Stimulated activated naive CD4-positive, alpha-beta T cell (primary cell): Measurements from ENCODE around the gene SDK1.
"Not testable (repeated sequence)": the region's sequence is repeated elsewhere in the genome, so short reads cannot be mapped to it uniquely, and the experiment has no call there.

Experiments
- DNase-seq, 6 experiments: peaks; one replicate each; lab custom pipeline; 2025; lab: John Stamatoyannopoulos, UW

The SDK1 gene

DNA sequence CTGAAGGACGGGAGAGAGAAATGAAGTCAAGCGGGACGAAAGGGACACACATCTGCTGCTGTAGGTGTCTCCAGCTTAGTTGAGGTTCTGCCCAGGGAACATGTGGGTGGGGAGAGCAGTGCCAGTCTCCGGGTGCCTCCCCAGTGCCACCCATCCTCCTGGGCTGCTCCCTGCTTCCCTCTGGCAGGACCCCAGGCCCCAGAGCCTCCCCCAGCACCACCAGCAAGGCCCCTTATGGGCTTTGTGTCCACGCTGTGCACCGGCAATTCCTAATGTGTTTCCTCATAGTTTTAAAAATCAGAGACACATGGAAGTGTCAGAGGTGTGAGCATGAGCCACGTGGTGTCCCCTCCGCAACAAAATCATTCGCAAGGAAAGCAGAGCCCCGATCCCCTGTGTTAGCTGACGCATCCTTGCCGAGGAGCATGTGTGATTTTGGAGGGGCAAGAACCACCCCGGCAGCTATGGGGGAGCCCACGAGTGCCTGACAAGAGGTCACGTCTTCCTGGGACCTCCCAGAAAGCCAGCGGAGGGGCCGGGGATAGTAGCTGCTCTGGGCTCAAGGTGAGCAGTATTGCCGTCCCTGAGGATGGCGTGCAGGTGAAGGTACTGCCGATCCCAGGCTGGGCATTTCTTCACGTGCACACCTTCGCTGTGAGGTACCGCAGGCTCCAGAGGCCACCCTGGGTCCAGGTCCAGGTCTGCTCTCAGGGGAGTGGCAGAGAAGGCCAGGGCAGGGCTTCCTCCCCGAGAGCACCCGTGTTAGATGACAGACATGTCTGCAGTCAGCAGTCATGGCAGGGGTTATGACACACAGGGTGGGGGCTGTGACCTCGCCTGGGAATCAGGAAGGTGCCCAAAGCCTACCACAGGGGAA, 932.8 kb downstream of the SDK1 start:
- no peak for DNase-seq

DNA sequence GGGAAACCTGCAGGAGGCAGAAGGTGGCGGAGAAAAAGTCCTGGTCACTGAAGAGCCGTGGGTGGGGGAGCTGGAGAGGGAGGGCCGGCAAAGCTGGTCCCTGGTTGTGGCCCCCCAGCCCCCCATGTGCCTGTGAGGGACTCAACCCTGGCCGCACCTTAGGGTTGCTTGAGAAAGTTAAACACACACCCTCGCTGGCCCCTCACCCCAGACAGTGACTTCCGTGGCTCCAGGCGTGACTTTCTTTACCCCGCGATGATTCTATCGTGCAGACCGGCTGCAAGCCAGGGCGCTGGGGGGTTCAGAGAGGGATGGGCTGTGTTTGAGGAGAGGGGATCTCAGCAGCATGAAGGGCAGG, 933.4 kb downstream of the SDK1 start:
- no peak for DNase-seq

DNA sequence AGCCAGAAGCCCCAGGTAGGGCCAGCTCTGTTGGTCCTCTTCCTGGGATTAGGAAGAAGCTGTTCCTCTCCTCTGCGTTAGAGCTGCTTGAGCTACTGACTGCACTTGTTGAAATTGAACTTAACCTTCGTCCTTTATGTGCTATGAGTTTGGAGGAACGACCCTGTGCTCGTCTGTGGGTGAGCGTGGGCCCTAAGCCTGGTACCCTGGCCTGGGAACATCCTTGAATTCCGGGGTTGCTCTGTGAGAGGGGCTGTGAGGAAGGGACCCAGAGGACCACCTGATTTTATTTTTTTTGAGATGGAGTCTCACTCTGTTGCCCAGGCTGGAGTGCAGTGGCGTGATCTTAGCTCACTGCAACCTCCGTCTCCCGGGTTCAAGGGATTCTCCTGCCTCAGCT, 933.8 kb downstream of the SDK1 start:
- no peak for DNase-seq

DNA sequence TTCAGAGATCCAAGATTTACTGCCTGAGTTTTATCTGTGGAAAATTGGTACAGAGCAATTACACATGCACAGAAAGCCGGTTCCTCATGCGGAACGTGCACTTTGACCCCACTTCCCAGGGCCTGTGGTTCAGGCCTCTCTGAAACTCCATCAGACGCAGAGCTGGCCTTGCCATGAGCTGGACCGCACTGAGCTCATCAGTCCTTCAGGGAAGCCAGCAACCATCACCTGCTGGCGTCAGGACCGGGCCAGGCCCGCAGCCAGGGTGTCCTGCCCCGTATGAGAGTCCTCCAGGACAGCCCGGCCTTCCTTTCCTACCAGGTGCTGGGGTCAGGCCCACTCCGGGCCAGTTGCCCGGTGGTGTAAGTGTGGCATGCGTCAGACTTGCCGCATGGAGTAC, 934.5 kb downstream of the SDK1 start:
- DNase-seq: no peak

DNA sequence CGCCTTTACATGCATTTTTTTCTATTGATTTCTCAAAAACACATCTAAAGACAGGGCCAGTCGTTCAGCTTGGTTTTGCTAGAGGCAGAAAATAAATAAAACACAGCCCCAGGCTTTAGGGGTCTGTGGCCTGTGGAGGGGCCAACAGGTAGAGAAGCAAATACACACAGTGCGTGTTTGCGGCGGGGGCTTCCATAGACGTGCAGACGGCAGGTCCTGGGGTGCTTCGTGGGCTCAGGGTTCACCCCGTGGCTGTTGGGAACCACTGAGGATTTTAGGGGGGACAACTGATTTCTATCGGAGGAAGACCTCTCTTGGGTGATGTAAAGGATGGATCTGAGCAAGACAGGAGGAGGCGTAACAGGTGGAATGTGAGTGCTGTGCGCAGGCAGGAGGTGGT, 935.3 kb downstream of the SDK1 start:
- no peak for DNase-seq

DNA sequence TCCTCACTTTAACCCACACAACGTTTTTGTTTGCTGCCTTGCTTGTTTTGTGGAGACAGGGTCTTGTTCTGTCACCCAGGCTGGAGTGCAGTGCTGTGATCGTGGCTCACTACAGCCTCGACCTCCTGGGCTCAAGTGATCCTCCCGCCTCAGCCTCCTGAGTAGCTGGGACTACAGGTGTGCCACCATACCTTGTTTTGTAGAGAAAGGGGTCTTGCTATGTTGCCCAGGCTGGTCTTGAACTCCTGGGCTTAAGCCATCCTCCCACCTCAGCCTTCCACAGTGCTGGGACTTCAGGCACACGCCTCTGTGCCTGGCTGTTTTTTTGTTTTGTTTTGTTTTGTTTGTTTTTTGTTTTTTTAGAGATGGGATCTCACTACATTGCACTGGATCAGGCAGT, 935.8 kb downstream of the SDK1 start:
- not testable (repeated sequence) for DNase-seq

DNA sequence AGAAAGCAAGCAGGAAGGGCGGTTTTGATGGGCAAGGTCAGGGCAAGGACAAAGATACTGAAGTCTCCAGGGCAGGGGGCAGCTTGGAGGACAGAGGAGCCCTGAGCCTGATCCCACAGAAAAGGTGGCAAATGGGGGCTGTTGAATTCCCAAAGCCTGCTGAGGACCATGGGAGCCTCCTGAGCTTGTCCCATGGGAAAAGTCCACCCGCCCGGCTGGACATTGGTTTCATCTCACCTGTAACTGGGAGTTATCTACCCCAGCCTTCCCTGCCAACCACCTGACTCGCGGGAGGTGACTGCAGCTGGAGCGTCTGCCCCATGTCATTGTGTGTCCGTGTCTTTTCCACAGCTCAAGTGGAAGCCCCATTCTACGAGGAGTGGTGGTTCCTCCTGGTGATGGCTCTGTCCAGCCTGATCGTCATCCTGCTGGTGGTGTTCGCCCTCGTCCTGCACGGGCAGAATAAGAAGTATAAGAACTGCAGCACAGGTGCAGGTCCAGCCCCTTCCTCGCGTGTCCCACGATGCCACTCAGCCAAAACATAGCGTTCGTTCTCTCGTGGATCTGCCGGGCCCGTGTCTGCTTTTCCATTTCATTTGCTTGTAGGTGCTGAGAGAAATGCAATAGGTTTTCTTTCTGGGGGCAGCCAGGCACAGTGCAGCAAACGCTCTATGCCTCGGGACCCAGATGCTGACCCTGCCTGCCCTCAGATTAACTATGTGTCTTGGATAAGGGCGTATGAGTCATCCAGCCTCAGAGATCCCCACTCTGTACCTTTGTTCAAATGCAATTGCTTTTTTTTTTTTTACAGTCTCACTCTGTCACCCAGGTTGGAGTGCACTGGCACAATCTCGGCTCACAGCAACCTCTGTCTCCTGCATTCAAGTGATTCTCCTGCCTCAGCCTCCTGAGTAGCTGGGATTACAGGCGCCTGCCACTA, 936.5 kb downstream of the SDK1 start:
- no peak for DNase-seq

DNA sequence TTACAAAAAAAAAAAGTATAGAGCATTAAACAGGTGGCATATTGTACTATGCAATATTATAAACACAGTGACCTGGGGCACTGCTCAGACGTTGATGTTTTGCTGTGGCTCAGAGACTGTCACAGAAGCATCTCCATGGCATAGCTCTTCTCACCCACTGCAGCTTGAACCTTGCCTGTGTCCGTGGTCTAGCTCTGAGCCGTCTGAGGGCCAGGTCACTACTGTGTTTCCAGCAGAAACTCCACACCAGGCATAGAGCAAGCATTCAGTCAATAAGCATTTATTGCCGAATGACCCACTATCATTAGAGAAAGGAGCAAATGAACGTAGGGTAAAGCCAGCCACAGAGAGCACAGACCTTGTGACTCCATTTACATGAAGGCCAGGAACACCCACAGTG, 937.8 kb downstream of the SDK1 start:
- no peak for DNase-seq

DNA sequence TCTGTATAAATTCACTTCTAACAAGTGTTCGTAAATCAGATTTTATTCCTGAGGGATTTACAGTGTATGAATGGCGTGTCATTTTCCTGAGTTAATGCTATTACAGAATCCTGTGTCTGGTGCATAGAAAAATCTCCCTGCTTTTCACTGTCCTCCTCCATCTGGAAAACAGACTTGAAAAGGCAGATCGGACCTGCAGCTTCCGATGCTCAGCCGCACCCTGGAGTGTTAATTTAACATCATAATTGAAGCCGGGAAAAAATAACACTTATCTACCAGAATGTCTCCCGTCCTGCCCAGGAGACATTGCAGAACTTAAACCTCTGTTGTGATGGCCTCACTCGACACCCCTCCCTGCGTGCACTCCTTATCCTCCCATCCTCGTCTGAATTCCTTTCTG, 939.0 kb downstream of the SDK1 start:
- no peak for DNase-seq

DNA sequence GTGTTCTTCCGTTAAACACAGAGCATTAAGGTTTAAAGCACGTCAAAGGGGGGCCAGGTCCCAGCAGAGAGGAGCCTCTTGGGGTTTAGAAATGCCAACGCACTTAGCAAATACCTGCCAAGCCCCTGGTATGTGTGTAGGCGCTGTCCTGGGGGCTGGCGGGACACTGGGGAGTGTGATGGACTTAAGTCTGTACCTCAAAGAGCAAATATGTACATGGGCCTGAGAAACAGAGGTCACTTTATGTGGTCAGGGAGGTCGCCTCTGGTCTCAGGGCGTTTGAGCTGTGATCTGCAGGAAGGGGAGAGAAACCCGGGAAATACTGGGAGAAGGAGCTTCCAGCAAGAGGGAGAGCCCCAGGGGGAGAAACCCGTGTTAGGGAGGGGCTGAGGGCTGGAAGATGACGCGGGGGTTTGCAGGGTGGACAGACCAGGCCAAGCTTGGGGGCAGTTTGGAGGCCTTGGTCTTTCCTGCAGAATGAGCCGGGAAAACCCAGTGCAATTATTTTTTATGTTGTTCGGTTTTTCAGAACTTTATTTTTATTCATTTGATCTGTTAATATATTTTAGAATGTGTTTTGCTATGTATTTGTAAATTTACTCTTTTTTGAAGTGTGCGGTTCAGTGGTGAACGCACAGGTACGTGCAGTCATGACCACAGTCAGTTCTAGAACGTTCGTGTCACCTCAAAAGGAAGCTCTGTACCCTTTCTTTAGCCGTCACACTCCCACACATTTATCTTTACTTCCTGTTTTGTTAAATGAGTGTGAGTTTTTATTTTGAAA, 939.7 kb downstream of the SDK1 start:
- no peak for DNase-seq

DNA sequence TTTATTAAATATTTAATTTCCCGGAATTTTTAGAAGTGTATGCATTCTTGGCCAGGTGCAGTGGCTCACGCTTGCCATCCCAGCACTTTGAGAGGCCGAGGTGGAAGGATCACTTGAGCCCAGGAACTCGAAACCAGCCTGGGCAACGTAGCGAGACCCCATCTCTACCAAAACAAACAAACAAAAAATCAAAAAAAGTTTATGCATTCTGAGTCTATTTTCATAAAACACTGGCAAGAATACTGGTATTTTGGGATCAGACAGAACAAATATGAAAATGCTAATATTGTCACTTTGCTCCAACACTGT, 940.2 kb downstream of the SDK1 start:
- no peak for DNase-seq

DNA sequence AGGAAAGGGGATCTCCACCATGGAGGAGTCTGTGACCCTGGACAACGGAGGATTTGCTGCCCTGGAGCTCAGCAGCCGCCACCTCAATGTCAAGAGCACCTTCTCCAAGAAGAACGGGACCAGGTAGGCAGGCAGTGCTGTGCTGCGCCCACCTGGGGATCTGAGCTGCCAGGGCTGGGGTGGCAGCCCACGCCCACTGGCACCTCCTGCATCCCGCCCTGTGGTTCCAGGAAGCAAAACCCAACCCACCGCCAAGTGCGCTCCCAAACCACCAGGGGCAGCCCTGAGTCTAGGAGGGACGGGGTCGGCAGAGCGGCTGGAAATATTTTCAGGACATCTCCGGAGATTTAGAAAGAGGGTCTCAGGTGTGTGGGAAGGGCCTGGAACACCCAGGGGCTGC, 940.7 kb downstream of the SDK1 start:
- no peak for DNase-seq

DNA sequence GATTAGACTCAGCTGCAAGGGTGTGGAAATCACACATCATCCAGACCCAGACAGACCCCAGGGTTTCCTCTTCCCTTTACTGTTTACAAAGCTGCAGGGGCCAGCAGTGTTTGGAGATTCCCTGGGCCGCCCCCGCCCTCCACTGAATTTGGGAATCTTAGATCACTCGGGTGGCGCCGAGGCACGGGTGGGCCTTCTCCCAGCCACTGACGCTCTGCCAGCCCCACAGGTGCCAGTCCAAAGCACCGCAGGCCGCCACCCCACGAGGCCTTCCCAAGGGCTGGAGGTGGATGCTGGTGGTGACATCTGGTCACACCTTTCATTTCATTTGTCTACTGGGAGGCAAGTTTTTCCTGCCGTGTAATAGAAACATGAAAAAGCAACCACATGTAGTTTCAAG, 941.7 kb downstream of the SDK1 start:
- no peak for DNase-seq

DNA sequence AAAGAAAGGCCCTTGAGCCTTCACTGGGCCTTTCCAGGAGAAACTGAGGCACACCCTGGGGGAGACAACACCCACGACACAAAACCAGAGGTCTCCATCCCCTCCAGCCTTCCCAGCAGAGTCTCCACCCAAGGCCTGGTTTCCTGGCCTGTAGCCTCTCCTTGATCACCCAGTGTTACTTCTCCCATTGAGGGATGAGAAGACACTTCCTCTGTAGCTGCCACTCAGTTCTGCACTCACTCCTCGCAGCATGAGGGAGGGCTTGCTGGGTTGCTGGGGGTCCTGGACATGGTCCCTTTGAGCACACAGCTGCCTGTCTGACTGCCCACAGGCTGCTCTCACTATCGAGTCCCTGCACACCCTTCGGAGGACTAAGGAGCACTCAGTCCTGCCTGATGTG, 943.0 kb downstream of the SDK1 start:
- DNase-seq: no peak

DNA sequence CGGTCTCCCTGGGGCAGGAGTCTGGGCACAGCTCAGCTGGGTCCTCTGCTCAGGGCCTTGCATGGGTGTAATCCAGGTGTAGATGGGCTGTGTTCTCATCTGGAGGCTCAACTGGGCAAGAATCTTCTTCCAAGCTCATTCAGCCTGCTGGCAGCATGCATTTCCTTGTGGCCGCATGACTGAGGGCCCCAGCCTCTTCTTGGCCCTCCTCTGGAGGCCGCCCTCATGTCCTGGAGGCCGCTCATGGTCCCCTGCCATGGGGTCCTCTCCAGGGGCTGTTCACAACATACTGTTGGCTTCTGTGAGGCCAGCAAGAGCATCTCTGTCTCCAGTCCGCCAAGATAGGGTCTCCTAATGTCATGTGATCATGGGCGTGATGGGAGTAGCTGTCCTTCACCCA, 943.6 kb downstream of the SDK1 start:
- DNase-seq: no peak

DNA sequence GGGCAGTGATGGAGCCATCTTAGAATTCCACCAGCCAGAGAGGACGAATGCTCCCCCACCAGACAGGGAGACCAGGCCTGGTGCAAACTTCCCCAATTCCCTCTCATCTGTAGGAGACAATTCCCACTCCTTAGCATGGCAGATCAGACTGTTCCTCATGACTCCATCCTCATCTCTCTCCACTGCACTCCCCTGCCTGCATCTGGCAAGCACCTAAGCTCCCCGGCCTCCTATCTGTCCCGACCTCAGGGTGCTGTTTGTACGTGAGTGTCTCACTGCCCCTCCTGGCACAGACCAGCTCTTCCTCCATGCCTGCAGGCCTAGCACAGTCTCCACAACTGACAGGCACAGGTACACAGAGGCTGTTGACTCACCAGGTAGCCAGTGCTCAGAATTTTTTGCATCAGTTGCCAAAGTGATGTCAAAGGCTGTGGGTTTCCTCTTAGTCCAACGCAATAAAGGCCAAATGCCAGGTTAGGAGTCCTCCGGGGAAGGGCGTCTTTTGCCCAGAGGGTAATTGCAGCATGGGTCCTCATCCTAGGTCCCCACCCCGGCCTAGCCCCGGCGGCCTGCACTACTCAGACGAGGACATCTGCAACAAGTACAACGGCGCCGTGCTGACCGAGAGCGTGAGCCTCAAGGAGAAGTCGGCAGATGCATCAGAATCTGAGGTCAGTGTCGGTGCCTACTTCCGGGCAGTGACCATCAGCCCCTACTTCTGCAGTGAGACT, 944.2 kb downstream of the SDK1 start:
- no peak for DNase-seq

DNA sequence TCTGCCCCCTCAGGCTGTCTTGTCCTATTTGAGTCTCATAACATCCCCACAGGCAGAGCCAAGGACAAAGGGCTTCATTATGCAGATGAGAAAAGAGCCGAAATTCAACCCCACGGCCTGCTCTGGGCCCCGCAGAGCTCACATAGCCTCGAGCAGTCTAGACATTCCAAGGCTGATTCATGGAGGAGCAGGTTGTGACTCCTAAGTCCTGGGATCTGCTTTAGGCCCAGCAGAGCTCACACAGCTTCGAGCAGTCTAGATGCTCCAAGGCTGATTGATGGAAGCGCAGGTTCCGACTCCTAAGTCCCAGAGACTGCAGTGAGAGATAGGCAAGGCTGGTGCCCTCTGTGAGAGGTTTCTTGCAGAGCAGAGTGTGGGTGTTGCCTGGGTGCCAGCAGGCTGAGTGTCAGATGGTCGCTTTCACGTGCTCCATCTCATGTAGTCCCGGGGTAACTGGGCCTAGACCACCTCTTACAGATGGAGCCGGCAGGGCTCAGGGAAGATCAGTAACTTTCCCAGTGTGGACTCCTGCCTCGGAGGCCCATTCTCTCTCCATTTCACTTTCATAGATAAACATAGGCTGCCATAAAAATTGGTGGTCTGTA, 944.9 kb downstream of the SDK1 start:
- DNase-seq: no peak

DNA sequence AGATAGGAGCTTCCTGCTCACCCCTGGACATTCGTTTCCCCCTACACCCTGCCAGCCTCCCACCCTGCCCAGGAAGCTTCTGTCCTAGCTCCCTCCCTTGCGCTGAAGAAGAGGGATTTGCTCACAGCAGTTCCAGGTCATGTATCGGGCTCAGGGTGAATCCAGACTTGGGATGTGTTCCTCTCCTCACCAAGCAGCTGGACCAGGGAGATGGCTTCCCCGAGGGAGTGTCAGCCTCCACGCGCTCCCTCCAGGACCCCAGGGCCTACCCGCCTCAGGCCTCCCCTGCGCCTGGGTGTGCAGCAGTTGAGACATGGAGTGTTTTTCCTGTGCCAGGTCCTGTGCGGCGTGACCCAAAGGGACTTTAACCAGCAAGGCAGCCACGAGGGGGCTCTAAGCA, 945.5 kb downstream of the SDK1 start:
- no peak for DNase-seq

DNA sequence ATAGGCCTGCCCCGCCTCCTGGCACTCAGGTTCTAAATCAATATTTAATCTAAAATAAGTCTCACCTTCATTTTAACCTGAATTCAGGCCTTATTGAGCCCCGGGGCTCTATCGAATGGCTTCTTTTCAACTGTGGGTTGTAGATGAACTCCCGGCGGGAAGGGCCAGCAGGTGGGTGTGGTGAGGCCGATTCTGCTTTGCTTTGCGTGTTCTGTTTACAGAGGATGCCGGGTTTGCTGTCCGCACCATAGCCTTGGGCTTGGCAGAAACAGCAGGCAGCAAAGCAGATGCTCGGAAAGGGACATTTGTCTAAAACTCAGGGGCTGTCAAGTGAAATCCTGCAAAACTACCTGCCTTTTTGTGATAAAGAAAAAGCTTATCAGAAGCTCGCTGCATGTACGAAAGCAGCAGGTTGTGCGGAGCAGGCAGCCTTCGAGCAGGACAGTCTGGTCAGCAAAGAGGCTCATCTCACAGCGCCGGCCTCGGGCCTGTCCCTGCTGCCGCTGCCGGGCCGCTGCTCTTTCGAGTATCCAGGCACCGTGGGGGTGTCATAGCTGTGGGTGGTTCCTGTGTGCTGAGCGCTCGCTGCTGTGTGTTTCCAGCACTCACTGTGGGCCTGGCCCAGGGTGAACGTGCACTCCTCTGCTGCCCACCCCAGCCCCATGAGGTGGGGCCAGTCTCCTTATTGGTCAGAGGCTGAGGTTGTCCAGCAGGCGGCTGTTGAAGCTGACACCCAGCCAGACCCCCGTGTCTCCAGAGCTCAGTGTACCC, 946.2 kb downstream of the SDK1 start:
- no peak for DNase-seq

DNA sequence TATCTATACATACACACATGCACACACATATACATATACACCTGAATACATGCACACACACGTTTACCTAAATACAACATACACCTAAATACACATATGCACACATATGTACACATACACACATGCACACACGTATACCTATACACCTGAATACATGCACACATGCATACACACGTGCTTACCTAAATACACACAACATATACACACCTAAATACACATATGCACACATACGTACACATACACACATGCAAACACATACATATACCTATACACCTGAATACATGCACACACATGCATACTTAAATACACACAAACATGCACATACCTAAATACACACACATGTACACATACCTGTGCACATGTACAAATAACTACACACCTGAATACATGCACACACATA, 947.2 kb downstream of the SDK1 start:
- no peak for DNase-seq

DNA sequence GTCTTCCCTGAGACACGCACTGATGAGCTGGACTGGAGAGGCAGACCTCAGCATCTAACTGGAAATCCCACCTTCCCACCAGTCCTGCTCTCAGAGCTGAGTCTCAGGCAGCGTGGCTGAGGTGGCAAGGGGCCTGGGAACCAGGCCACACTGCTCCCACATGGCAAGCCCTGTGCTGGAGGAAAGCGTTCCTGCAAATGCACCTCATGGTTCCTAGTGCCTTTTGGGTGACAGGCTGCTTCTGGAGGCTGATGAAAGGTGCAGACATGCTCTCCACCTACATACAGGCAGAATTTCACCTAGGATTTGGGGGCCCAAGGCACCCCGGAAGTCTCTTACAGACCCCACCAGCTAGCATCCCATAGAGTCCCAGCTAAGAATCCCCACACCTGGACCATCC, 948.2 kb downstream of the SDK1 start:
- DNase-seq: no peak
